Stimulated activated naive CD8-positive, alpha-beta T cell treated with anti-CD3 and anti-CD28 coated beads, Interleukin-15, amount 100 ng/mL, for 72 hours (primary cell): ENCODE data around the gene CELA3B.
"Not testable (repeated sequence)": the region's sequence is repeated elsewhere in the genome, so short reads cannot be mapped to it uniquely, and the experiment has no call there.

Experiments used
- ATAC-seq: fragments of 150-1000 bp; cut with Tn5 transposase; 2 replicates; pipeline ENCODE4 v1.10.0; 2021; ENCODE audit warnings: mild to moderate bottlenecking, moderate library complexity
- DNase-seq, 2 donors: peaks; one replicate each; pipeline ENCODE4 v3.0.0; 2021 to 2022
- H3K27ac Mint-ChIP-seq, 2 donors: one replicate each; pipeline ENCODE4 v1.8.0; 2022; ENCODE audit warnings: mild to moderate bottlenecking in 2 of 2, mixed read lengths in 2 of 2, moderate library complexity in 2 of 2
- H3K27me3 Mint-ChIP-seq: one replicate; pipeline ENCODE4 v1.8.0; 2022; ENCODE audit warnings: mixed read lengths
- H3K4me1 Mint-ChIP-seq: one replicate; pipeline ENCODE4 v1.8.0; 2022; ENCODE audit warnings: mild to moderate bottlenecking, mixed read lengths
- H3K4me3 Mint-ChIP-seq, 2 donors: one replicate each; pipeline ENCODE4 v1.8.0; 2022; ENCODE audit warnings: mild to moderate bottlenecking in 2 of 2, mixed read lengths in 2 of 2, moderate library complexity in 1 of 2
- H3K9me3 Mint-ChIP-seq, 2 donors: one replicate each; pipeline ENCODE4 v1.8.0; 2022; ENCODE audit warnings: mixed read lengths in 2 of 2

Gene CELA3B

DNA sequence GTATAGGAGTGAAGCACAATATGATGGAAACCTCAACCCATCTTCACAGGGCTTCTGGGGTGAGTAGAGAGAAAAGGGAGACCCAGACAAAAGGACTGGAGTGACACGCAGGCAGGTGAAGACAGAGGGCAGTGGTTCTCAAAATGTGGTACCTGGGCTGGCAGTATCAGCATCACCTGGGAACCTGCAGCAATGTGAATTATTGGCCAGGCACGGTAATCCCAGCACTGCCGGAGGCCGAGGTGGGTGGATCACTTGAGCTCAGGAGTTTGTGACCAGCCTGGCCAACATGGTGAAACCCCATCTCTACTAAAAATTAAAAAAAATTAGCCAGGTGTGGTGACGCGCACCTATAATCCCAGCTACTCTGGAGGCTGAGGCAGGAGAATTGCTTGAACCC is 5.3 kb downstream of the CELA3B start:
- H3K4me1 Mint-ChIP-seq, H3K27me3 Mint-ChIP-seq, DNase-seq, H3K9me3 Mint-ChIP-seq, H3K27ac Mint-ChIP-seq, ATAC-seq, H3K4me3 Mint-ChIP-seq: not testable (repeated sequence)

DNA sequence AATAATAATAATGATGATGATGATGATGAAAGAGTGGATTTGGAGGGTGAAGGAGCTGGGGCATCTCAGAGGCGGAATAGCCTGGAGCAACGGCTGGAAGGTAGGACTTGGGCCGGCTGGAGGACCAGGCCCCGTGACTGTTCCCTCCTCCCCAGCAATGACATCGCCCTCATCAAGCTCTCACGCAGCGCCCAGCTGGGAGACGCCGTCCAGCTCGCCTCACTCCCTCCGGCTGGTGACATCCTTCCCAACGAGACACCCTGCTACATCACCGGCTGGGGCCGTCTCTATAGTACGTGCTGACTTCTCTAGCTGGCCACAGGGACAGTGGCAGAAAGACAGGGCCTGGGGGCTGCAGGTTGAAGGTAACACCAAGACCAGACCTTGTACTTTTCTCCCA is 6.7 kb downstream of the CELA3B start:
- ATAC-seq, H3K4me3 Mint-ChIP-seq, DNase-seq, H3K4me1 Mint-ChIP-seq, H3K27ac Mint-ChIP-seq, H3K9me3 Mint-ChIP-seq, H3K27me3 Mint-ChIP-seq: not testable (repeated sequence)

- not testable (repeated sequence) for H3K4me1 Mint-ChIP-seq, H3K9me3 Mint-ChIP-seq, DNase-seq, H3K27ac Mint-ChIP-seq, ATAC-seq, H3K27me3 Mint-ChIP-seq, H3K4me3 Mint-ChIP-seq
Measured at GRCh38 chr1:21985893-21986292, 9.1 kb downstream of the CELA3B start.

DNA sequence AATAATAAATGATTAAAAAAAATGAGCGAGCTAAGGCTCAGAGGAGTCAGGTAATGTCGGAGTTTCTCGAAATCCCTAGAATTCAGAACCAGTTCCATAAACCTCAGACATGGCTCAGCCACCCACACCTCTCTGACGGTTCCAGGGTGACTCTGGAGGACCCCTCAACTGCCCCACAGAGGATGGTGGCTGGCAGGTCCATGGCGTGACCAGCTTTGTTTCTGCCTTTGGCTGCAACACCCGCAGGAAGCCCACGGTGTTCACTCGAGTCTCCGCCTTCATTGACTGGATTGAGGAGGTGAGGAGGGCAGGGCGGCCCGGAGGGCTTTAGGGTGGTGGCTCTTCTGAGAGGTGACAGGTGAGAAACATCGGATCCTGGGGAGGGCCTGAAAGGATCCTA is 9.6 kb downstream of the CELA3B start:
- not testable (repeated sequence) for H3K4me3 Mint-ChIP-seq, H3K27ac Mint-ChIP-seq, H3K4me1 Mint-ChIP-seq

GRCh38 chr1:21989672-21990393 is 13.0 kb downstream of the CELA3B start:
- DNase-seq, H3K4me3 Mint-ChIP-seq, ATAC-seq, H3K4me1 Mint-ChIP-seq, H3K27me3 Mint-ChIP-seq, H3K9me3 Mint-ChIP-seq: not testable (repeated sequence)
- peak overlapping the region in 1 of 2 donors; percentile 12 for H3K27ac Mint-ChIP-seq

More for the DNA sequence above, 9.6 kb downstream of the CELA3B start:
- ATAC-seq, H3K27me3 Mint-ChIP-seq, DNase-seq, H3K9me3 Mint-ChIP-seq: not testable (repeated sequence)

GRCh38 chr1:21992186-21992585 is 15.4 kb downstream of the CELA3B start:
- not testable (repeated sequence) for ATAC-seq, H3K9me3 Mint-ChIP-seq, H3K4me1 Mint-ChIP-seq, H3K27ac Mint-ChIP-seq, H3K4me3 Mint-ChIP-seq, H3K27me3 Mint-ChIP-seq, DNase-seq

- H3K27ac Mint-ChIP-seq, H3K4me3 Mint-ChIP-seq, H3K9me3 Mint-ChIP-seq, ATAC-seq, H3K4me1 Mint-ChIP-seq, DNase-seq, H3K27me3 Mint-ChIP-seq: not testable (repeated sequence)
Measured at GRCh38 chr1:21994716-21995115, 17.9 kb downstream of the CELA3B start.

GRCh38 chr1:21996663-21996970 is 19.8 kb downstream of the CELA3B start:
- not testable (repeated sequence) for H3K27me3 Mint-ChIP-seq, H3K9me3 Mint-ChIP-seq, DNase-seq, H3K4me1 Mint-ChIP-seq, ATAC-seq, H3K27ac Mint-ChIP-seq, H3K4me3 Mint-ChIP-seq

GRCh38 chr1:21997891-21998623 is 21.2 kb downstream of the CELA3B start:
- not testable (repeated sequence) for DNase-seq, H3K4me1 Mint-ChIP-seq, ATAC-seq, H3K9me3 Mint-ChIP-seq, H3K27ac Mint-ChIP-seq, H3K27me3 Mint-ChIP-seq, H3K4me3 Mint-ChIP-seq

DNA sequence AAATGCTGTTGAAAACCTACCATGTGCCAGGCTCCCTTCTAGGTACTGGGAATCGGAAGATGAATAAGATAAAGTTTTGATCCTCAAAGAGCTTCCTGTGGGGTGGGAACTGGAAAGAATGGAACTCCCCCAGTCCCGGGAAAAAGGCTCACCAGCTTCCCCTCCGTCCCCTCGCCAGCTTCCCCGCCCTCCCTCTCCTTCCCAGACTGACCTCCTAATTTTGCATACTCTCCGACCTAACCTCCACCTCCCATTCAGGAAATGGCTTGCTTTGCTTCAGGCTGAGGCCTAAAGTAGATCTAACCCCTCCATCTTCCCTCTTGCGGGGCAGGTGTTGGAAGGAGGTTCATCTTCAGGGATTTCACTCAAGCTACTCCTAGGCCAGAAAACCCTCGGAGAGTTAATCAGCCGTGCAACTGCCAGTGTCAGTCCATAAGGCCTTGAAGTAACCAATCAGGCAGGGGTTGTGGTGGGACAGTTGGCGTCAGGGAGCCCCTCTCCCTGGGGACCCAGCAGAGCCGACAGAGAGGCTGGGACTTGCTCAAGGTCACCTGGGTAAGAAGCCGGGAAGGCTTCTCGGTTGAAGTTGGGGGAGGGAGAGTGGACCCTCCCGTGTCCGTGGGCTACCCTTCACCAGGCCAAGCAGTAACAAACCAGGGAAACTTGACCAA is 21.9 kb downstream of the CELA3B start:
- H3K27me3 Mint-ChIP-seq = not testable (repeated sequence)

GRCh38 chr1:21999645-22000044 is 22.8 kb downstream of the CELA3B start:
- not testable (repeated sequence) for H3K4me3 Mint-ChIP-seq, H3K9me3 Mint-ChIP-seq, H3K4me1 Mint-ChIP-seq, ATAC-seq, H3K27me3 Mint-ChIP-seq, DNase-seq
- peak overlapping the region in 1 of 2 donors; percentile 89 for H3K27ac Mint-ChIP-seq

More for the DNA sequence above, 21.9 kb downstream of the CELA3B start:
- not testable (repeated sequence) for ATAC-seq, H3K4me3 Mint-ChIP-seq, H3K27ac Mint-ChIP-seq, H3K9me3 Mint-ChIP-seq, H3K4me1 Mint-ChIP-seq, DNase-seq

GRCh38 chr1:22001409-22001808 is 24.6 kb downstream of the CELA3B start, which contains the start of gene CELA3A:
CELA3A (plus strand) TSS chr1:22001657; CDS start chr1:22001675, 18 bp downstream.
- Mint-ChIP-seq H3K27me3 (no peaks in the 10 kb centered on the region), H3K9me3 (no peaks in the 10 kb centered on the region), H3K4me3 (no peak within 1 kb of the TSS), H3K27ac (peak within 1 kb of the TSS; percentile 22 to 61), H3K4me1 (no peaks in the 10 kb centered on the region)
- DNase-seq (no peak), ATAC-seq (no peak)

DNA sequence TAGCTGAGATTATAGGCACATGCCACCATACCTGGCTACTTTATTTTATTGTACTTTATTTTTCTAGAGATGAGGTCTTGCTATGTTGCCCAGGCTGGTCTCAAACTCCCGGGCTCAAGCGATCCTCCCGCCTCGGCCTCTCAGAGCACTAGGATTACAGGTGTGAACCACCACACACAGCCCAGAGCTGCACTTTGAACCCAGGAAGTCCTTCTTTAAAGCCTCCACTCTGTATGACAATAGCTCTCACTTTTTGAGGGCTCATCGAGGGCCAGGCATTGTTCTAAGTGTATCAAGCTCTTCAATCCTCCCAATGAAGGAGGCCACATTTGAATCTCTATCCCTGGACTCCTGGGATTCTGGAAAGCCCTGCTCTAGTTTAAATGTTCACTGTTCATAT is 25.6 kb downstream of the CELA3B start:
- ATAC-seq, H3K27me3 Mint-ChIP-seq, H3K9me3 Mint-ChIP-seq, DNase-seq, H3K27ac Mint-ChIP-seq, H3K4me1 Mint-ChIP-seq, H3K4me3 Mint-ChIP-seq: not testable (repeated sequence)

DNA sequence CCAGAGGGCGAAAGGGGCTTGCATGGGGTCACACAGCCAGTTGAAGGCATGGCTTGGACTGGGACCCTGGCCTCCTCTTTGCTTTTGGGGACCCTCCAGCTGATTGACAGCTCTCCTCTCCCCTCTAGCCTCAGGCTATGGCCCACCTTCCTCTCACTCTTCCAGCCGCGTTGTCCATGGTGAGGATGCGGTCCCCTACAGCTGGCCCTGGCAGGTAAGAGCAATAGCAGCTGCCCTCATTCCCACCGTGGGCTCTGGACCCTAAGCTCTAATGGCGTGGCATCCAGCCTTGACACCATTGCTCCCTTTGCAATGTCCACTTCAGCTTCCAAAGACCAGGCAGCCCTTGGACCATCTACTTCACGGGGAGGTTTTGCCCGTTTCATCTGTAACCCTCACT is 26.1 kb downstream of the CELA3B start:
- H3K9me3 Mint-ChIP-seq, ATAC-seq, H3K4me1 Mint-ChIP-seq, DNase-seq, H3K27ac Mint-ChIP-seq, H3K4me3 Mint-ChIP-seq, H3K27me3 Mint-ChIP-seq: not testable (repeated sequence)

DNA sequence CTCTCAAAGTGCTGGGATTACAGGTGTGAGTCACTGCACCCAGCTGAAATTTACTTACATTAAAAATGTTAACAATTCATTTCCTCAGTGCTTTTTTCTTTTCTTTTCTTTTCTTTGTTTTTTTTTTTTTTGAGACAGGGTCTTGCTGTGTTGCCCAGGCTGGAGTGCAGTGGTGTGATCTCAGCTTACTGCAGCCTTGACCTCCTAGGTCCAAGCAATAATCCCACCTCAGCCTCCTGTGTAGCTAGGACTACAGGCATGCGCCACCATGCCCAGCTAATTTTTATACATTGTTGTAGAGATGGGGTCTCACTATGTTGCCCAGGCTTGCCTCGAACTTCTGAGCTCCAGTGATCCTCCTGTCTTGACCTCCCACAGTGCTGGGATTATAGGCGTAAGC is 27.1 kb downstream of the CELA3B start:
- not testable (repeated sequence) for ATAC-seq, H3K9me3 Mint-ChIP-seq, H3K27ac Mint-ChIP-seq, H3K4me1 Mint-ChIP-seq, DNase-seq, H3K27me3 Mint-ChIP-seq, H3K4me3 Mint-ChIP-seq
